GM21360 (cell line): ENCODE data around the gene NANOS3.
A peak's percentile ranks its signal among the peaks of the same experiment; 100 is the strongest.

Source experiments
- ATAC-seq: cut with Tn5 transposase; IDR thresholded peaks from one replicate; pipeline ENCODE4 v1.9.1; 2021; ENCODE audit warnings: mild to moderate bottlenecking, moderate library complexity; ENCODE audit not compliant: unreplicated experiment

The NANOS3 gene

DNA sequence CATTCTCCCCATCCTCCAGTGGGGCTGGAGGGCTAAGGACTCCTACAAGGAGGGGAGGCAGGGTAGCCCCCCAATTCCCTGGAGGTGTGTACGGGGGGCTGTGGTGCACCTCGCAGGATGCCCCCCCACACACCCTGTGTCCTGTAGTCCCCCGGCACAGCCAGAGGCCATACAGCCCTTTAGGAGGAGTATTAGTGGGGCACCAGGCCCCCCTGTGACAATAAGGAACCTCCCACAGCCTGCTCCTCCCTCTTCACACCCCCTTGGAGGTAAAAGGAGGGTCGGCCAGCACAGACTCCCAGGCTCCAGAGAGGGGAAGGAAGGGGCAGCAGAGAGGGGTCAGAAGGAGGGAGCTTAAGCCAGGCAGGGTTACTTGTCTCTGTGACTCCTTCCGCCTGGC lies at the start of gene NANOS3:
NANOS3 (plus strand) TSS at position 301 of the 400 bp plus-strand sequence. CDS start 115 bp downstream, outside the sequence.
- no peak for ATAC-seq

DNA sequence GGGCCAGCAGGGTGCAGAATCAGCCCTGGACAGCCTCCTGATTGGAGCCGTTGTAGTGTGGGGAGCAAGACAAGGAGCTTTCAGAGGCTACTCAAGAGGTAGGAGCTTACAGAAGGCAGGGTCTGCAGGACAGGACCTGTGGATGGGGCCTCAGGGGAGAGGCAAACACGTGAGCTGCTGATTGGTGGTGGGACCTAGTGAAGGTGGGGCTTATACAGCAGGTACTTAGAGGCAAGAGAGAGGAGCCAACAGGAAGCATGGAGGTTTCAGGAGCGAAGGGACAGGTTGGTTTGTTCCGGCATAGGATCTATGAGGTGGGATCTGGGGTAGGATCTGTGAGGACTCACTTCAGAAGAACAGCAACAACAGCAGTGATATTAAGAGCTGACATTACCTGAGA lies 49.3 kb upstream of the NANOS3 start:
- ATAC-seq: no peak

DNA sequence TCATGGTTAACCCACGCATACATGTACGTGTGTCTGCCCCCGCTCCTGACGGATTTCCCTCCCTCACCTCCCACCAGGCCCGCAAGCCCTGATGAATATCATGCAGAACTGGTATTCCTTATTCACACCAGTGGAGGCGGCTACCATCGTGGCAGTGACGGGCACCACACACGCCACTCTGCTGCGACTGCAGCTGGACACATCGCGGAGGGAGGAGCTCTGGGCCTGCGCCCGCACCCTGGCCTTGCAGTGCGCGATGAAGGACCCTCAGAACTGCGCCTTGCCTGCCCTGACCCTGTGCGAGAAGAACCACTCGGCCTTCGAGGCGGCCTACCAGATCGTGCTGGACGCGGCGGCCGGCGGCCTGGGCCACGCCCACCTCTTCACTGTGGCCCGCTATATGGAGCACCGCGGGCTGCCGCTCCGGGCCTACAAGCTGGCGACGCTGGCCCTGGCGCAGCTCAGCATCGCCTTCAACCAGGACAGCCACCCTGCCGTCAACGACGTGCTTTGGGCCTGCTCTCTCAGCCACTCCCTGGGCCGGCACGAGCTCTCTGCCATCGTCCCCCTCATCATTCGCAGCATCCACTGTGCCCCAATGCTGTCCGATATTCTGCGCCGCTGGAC lies 46.7 kb upstream of the NANOS3 start:
- ATAC-seq: no peak

DNA sequence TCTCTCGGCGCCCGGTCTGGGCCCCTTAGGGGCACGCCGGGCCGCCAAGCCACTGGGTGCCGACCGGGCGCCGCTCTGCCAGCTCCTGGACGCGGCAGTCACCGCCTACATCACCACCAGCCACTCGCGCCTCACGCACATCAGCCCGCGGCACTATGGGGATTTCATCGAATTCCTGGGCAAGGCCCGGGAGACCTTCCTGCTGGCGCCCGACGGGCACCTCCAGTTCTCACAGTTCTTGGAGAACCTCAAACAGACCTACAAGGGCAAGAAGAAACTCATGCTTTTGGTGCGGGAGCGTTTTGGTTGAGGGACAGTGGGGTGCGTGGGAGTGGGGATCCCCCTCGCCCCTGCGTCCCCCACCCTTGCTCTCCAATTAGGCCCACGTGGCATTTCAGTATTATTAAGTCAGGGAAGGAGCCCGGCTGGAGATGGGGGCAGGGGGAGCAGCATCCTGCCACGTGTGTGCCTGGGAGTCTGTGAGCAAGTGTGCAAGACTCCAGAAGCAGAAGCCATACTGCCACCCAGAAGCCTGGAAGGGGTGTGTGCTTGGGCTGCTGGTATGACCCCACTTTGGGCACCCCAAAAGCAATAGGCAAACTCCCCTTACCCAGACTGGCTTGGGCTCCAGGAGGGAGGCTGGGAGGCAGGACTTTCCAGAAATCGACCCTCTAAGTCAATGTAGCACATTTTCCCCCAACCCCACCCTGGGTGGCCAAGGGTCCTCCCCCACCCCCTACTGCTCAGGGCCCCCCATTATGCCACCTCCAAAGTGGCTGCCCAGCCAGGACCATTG lies 46.0 kb upstream of the NANOS3 start:
- ATAC-seq: no peak

DNA sequence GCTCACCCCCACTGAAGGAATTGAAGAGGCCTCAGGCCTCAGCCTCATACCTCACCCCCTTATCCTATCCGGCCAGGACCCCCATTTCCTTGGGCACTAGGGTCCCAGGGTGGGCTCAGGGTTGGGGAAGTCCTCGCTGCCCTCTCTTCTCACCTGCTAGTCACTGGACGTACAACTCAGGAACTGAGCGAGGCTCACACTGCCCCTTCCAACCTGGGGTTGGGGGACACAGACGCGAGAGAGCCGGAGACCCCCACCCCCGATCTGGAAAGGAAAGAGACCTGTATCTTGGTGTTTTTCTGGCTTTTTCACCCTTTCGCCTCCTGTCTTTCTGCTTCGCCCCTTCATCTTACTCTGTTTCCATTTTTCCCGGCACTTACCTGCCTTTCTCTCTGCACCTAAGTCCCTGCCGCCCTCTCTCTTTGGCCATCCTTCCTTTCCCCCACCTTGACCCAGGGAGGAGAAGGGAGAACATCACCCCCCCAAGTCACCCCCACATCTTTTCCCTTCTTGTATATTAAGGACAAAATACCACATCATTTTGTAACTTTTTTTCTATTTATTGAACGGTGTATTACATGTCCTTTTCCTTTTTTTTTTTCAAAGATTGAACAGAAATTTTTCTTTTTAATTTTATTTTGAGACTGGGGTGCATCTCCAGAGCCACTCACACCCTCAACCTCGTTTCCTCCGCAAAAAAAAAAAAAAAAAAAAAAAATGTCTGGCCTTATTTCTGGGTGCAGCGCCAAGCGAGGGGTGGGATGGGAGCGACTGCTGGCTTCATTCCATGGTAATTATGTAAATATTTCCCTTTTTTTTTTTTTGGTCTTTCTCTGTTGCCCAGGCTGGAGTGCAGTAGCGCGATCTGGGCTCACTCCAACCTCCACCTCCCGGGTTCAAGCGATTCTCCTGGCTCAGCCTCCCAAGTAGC lies 45.1 kb upstream of the NANOS3 start:
- ATAC-seq: no peak

DNA sequence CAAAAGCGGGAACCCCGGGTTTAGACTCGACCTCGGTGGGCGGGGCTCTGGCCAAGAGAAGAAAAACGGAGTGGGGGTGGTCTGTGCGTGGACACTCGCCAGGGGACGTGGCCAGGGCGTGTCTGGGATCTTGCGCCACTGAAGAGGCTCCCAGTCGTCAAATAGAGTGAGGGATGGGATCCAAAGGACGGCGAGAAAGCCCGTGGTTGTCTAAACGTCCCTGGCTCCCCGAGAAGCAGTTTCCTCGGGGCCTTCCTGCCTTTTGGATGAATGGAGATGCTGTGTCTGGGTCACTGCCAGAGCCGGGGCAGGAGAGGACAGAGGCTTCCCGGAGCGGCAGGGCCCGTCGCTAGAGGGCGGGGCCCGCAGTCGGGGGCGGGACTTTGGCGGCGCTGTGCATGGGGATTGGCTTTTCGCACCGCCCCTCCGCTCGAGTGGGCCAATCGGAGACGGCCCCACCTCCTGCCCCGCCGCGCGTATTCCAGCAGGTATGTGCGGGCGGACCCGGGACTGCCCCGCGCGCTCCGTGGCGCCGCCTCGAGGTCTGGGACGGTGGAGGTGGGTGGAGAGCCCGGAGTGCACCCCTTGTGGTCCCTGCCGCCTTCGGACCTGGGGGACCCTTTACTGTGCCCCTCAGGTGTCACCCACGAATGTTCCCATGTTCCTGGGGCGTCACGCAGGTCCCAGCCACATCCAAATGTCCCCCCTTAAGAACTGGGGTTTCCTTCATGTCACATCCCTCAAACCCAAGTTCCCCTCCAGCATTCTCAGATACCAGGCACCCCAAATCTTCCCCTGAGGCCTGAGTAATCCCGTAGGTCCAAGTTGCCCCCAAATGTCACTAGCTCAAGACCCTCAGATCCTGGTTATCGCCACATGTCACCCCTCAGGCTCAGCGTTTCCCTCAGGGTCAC lies 43.3 kb upstream of the NANOS3 start:
- ATAC-seq: peak; percentile 68

DNA sequence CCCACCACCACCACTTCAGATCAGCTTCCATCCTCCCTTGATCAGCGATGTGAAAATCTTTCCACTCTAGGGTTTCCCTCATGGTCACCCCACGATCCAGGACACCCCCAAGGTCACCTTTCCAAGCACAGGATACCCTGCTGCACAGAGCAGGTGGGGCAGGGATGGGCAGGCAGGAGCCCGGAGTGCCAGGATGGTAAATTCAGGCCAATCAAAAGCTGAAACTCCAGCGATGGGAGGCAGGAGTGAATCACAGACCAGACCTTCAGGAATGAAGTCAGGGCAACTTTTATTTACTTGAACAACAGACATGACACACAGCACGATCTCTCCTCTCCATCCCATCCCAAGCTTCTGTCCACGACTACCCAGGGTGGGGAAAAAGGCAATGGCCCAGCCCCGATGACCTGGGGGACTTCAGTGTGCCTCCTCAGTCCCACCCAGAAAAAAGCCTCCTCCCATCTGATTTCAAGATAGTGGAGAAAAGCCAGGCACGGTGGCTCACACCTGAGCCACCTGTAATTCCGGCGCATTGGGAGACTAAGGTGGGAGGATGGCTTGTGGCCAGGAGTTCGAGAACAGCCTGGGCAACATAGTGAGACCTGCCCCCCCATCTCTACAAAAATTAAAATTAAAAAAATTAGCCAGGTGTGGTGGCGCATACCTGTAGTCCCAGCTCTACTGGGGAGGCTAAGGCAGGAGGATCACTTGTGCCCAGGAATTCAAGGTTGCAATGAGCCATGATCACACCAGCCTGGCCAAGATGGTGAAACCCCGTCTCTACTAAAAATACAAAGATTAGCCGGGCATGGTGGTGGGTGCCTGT lies 42.5 kb upstream of the NANOS3 start:
- ATAC-seq: no peak

DNA sequence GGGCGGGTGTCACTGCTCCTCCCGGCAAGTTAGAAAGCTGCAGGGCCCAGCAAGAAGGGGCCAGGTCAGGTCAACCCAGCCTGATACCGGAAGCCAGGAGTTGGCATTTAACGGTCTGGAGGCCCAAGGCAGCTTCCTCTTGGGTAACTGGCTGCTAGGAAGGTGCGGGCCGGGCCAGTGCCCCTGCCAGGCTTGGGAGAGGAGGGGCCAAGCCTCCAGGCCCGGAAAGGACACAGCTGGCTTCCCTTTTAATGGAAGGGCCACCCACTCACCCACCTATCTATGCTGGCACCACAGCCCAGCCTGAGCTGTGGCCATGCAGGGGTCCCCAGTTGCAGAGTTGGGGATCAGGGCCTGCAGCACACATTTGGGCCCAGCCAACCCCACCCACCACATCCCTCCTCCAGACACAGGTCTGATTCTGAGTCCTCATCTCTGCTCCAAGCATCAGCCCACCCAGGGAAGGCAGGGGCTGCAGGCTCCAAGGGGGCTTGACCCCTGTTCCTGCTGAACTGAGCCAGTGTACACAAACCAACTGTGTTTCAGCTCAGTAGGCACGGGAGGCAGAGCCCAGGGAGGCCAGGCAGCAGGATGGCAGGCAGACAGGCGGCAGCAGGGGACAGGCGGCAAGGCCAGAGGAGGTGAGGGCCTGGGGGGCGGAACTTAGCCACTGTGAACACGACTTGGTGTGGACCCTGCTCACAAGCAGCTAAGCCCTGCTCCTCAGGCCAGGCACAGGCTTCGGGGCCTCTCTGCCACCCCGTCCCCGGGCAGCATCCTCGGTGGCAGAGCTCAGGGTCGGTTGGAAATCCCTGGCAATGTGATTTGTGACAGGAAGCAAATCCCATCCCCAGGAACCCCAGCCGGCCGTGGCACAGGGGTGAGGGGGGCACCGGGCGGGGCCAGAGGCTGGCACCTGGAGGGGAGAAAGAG lies 40.9 kb upstream of the NANOS3 start:
- no peak for ATAC-seq

DNA sequence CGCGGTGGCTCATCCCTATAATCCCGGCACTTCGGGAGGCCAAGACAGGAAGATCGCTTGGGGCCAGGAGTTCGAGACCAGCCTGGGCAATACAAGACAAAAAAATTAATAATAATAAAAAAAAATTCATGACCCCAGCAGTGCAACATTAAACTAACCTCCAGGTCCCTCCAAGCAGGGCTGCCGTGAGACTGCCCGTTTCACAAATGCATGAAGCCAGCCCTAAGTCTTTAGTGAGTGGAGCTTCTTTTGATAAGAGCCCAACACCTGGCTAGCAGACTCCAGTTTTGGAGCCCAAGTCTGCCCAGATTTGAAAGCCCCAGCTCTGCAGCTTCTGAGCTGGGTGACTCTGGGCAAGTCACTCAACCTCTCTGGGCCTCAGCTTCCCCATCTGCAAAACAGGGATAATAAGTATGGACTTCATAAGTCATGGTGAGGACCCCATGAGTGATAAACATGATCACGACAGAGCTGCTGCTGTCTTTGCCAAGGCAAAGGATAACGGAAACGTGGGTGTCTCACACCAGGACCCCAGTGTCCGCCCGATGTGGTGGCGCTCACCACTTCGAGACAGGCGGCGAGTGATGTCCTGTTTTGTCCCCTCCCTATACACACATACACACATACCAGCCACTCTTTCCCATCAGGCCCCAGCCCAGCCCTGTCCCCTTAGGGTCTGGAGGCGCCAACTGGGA lies 38.4 kb upstream of the NANOS3 start:
- no peak for ATAC-seq

DNA sequence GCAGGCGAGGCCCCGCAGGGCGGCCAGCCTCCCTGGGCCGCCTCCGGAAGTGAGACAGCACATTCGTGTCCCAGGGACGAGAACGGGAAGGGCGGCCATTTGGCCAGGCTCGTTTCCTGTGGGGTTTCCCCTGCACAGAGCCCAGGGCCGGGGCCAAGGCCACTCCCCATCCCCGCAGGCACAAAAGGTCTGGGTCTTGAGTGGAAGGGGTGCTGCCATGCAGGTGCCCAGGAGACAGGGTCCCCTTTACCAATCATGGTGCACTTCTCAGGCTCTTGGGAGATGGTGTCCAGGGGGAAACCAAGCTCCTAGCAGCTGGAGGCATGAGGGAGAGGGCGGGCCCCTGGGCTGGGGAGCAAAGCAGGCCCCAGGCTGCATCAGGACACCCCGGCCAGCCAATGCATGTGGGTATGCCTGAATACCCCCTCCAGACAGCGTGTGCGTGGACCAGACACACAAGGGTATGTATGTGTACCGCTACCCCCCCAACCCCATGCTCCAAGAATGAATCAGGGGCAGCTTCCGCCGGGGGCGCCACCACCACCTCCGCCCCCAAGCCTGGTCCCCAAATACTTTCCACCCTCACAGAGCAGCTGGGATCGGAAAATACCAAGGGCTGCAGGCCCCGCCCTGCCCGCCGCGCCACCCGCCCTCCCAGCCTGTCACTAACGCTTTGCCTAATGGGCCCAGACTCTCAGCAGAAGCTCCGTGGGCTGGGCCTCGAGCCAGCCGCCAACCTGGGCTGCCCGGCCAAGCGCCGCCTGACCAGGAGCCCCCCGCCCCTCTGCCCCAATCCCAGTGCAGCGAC lies 37.6 kb upstream of the NANOS3 start:
- ATAC-seq: peak; percentile 33

DNA sequence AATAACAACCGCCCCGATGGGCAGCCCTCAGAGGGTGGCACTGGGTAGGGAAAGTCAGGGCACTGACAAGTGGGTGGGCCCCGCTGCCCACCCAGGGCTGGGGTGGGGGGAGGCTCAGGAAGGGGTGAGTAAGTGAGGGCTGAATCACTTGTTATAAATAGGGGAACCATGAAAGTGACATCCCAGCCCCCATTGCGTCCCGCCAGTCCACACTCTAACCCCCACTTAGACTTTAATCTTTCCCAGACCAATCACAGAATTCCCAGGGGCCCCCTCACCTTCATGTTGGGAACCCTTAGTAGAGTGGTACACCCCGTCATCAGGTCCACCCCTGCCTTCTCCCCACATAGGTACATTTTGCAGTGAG lies 37.0 kb upstream of the NANOS3 start:
- ATAC-seq: no peak

DNA sequence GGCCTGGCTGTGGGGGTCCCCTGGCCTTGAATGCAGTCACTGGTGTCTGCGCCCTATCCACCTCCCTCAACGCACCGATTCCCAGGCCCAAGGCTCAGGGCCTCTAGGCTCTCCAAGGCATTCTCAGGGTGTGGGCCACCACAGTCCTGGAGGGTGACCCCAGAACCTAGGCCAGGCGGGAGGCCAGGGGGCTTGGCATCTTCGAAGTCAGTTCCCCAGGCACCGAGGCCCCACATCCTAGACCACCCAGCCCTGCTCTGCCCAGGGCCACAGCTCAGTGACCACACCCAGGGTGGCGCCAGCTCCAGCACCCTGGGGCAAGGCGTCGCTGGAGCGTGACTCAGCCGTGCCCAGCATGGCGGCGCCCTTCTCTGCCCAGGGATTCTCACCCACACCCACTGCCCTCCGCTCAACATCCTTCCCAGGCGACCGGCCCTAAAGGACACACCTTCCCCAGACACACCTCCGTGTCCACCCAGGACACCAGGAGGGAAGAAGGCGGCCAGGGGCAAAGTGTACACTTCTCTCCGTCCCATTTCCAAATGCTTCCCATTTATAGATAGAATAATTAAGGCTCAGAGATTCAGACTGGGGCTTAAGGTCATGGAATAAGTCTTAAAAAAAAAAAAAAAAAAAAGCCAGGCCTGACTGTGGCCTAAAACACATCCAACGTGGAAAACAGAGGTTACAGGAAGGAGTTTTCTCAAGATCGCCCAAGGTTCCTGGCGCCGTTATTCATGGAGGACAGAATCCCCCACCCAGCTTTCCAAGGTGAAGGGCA lies 36.4 kb upstream of the NANOS3 start:
- ATAC-seq: no peak

DNA sequence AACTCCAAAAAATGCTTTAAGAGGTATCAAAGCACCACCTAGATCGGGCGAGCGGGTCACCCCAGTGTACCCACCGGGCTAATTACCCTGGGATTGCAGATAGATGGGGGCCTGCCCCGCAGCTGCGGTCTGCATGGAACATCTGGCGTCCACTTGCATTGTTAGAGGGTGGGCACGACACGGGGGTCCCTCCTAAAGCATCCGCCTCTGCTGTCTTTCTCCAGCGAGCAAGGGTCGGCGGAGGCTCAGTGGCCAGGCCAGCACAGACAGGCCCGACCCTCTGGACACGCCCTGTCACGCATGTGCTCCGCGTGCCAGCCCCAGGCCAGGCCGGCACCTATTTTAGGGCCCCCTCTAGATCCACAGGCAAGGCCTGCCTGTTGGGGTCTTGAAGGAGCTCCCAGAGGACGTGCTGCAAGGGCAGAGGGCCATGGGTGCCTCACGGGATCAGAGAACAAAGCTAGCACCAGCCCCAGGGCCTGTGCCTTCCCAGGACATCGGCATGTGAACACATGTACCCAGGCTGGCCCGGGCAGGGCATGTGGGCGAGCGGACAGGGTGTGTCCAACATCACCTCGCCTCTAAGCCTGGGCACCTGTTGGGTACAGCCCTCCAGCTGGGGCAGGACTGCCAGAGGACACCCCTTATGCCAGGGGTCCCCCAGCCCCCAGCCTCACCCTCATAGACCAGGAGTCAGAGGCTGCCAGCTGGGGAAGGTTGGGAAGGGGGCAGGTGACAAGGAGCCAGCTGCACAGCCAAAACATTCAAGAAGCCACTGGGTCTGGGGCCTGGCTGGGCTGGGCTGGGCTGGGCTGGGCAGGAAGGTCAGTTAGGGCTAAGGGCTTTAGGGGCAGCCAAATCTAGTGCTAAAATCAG lies 35.6 kb upstream of the NANOS3 start:
- ATAC-seq: no peak

DNA sequence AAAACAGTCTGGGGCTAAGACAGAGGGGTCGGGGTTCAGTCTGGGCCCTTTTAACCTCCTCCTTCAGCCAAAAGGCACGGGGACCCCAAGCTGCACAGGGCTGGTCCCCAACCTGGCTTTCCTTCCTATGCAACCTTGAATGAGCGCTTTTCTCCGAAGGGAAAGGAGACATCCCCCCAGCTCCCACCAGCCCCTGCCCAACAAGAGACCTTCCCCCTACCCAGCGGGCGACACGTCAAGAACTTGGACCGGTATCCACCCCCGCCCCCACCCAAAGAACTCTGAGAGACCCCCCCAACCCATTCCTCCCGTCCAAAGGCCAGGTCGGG lies 35.0 kb upstream of the NANOS3 start:
- no peak for ATAC-seq

DNA sequence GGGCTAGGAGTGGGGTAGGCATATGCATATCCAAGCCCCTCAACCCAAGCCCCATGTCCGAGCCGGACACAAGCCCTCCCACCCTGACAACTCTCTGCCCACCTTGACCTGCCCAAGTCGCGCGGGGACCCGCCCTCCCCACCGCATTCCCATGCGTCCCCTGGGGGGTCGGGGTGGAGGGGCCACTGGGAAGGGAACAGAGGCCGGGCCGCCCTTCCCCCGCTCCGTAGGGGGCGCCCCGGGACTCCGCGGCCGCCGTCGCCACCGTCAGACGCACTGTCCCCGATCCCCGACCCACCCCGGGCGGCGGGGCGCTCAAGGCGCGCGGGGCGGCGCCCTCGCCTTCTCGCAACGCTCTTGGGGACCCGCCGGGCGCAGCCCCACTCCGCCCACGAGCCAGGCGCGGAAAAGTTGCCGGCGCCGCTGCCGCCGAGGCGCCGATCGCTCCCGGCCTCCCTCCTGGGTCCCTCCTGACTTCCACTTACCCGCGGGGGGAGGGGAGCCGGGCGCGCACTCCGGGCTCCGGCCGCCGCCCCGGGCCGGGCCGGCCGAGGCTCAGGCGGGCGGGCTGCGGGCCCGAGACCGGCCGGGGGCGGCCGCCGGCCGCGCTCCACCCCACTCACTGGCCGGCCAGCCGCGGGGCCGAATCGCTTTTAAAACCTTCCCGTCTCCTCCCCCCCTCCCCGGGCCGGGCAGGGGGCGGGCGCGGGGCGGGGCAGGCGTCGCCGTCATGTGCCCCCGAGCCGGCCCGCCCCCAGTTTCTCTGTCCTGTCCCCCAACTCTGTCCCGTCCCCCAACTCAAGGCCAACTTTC lies 34.4 kb upstream of the NANOS3 start:
- ATAC-seq: no peak
